Activated CD4-positive, alpha-beta T cell treated with anti-CD3 and anti-CD28 coated beads, Interleukin-2, amount 10 ng/mL, durations not matched to agents 7 days and 5 days (primary cell): Measurements from ENCODE around the gene PCSK4. TPM values are rescaled to one million over a fixed set of nuclear protein-coding genes. Genes with fewer than 3 reads are reported as not detected.

Experiments
- CTCF ChIA-PET: fragments of 350-600 bp; sonication (Branson Sonifier 250); formaldehyde crosslinking; loops from one replicate; lab custom pipeline; 2021; ENCODE audit warnings: antibody characterized with exemption; lab: Charles Lee
- POLR2A ChIA-PET: fragments of 350-600 bp; sonication (Branson Sonifier 250); formaldehyde crosslinking; loops from one replicate; lab custom pipeline; 2021; ENCODE audit warnings: antibody characterized with exemption; lab: Charles Lee
- DNase-seq: peaks from one replicate; pipeline ENCODE4 v3.0.0-alpha.2; 2020
- H3K27ac Mint-ChIP-seq: one replicate; pipeline ENCODE4 v1.8.0; 2021; ENCODE audit warnings: mild to moderate bottlenecking, moderate library complexity, mixed read lengths
- H3K27me3 Mint-ChIP-seq: one replicate; pipeline ENCODE4 v1.8.0; 2021; ENCODE audit warnings: mixed read lengths
- H3K36me3 Mint-ChIP-seq: one replicate; pipeline ENCODE4 v1.8.0; 2021; ENCODE audit warnings: low read depth, mixed read lengths
- H3K4me1 Mint-ChIP-seq: one replicate; pipeline ENCODE4 v1.8.0; 2021; ENCODE audit warnings: mixed read lengths
- H3K4me3 Mint-ChIP-seq: one replicate; pipeline ENCODE4 v1.8.0; 2021; ENCODE audit warnings: mild to moderate bottlenecking, moderate library complexity, mixed read lengths
- H3K9me3 Mint-ChIP-seq: one replicate; pipeline ENCODE4 v1.8.0; 2021; ENCODE audit warnings: mixed read lengths
- total RNA-seq, 2 experiments: library from RNA; stranded (reverse); gene quantifications; one replicate each; pipeline ENCODE4 v1.2.3, GENCODE V29; 2021

The PCSK4 gene
- total RNA-seq, 2 experiments from 2014 or later: 3.8 to 4.4 TPM

GRCh38 chr19:1473085-1473851, 16.9 kb downstream of the PCSK4 start:
- no peaks in the 10 kb centered on the region for H3K9me3 Mint-ChIP-seq
- H3K4me1 Mint-ChIP-seq: peaks cover 26% of the 10 kb centered on the region
- peaks cover 12% of the 10 kb centered on the region for H3K27me3 Mint-ChIP-seq
- POLR2A ChIA-PET: no interaction called here
- no peak for DNase-seq
- no peak overlapping the region for H3K27ac Mint-ChIP-seq
- no peak overlapping the region for H3K4me3 Mint-ChIP-seq
- CTCF ChIA-PET: interaction anchor here (0.8 to 1.7 kb wide), 2 partner anchors 17 to 273 kb away, joined by 3 read pairs; no protein-coding TSS in a partner anchor
- H3K36me3 Mint-ChIP-seq: no peaks in the 10 kb centered on the region

- POLR2A ChIA-PET: no interaction called here
- DNase-seq: no peak
These were observed 17.7 kb downstream of the PCSK4 start for GRCh38 chr19:1472231-1473084.

GRCh38 chr19:1471515-1472160, 18.5 kb downstream of the PCSK4 start:
- H3K9me3 Mint-ChIP-seq: no peaks in the 10 kb centered on the region
- DNase-seq: no peak
- ChIA-PET POLR2A (no interaction called here), CTCF (interaction anchor here (1.3 to 1.7 kb wide), 4 partner anchors 13 to 275 kb away, joined by 3 to 6 read pairs (median 4); partner anchors contain the start of gene REEP6)
- peaks cover 13% of the 10 kb centered on the region for H3K27me3 Mint-ChIP-seq
- H3K27ac Mint-ChIP-seq: no peak overlapping the region
- peaks cover 15% of the 10 kb centered on the region for H3K4me1 Mint-ChIP-seq
- peak overlapping the region; percentile 27 for H3K4me3 Mint-ChIP-seq
- H3K36me3 Mint-ChIP-seq: no peaks in the 10 kb centered on the region

More at GRCh38 chr19:1472231-1473084, 17.7 kb downstream of the PCSK4 start:
- Mint-ChIP-seq H3K9me3 (no peaks in the 10 kb centered on the region), H3K4me3 (no peak overlapping the region), H3K27ac (no peak overlapping the region), H3K4me1 (peaks cover 19% of the 10 kb centered on the region), H3K36me3 (no peaks in the 10 kb centered on the region), H3K27me3 (peaks cover 12% of the 10 kb centered on the region)
- CTCF ChIA-PET: interaction anchor here (1.3 to 1.7 kb wide), 3 partner anchors 14 to 274 kb away, joined by 3 to 4 read pairs (median 3); partner anchors contain the start of gene REEP6

- H3K4me3 Mint-ChIP-seq: peak overlapping the region; percentile 27
- POLR2A ChIA-PET: no interaction called here
These were observed 19.1 kb downstream of the PCSK4 start for GRCh38 chr19:1471010-1471514.

GRCh38 chr19:1470305-1471009, 19.7 kb downstream of the PCSK4 start:
- CTCF ChIA-PET: interaction anchor here (1.5 kb wide), 1 partner anchor 15 kb away, joined by 6 read pairs; no protein-coding TSS in a partner anchor

More at GRCh38 chr19:1471010-1471514, 19.1 kb downstream of the PCSK4 start:
- CTCF ChIA-PET: interaction anchor here (1.3 to 1.5 kb wide), 3 partner anchors 13 to 20 kb away, joined by 3 to 6 read pairs (median 4); partner anchors contain the start of gene REEP6
- Mint-ChIP-seq H3K9me3 (no peaks in the 10 kb centered on the region), H3K27me3 (peaks cover 14% of the 10 kb centered on the region), H3K27ac (no peak overlapping the region), H3K4me1 (peaks cover 13% of the 10 kb centered on the region), H3K36me3 (no peaks in the 10 kb centered on the region)
- no peak for DNase-seq

GRCh38 chr19:1470055-1470304, 20.2 kb downstream of the PCSK4 start:
- no peak for DNase-seq
- peaks cover 14% of the 10 kb centered on the region for H3K27me3 Mint-ChIP-seq
- ChIA-PET POLR2A (no interaction called here), CTCF (no interaction called here)
- peak overlapping the region; percentile 68 for H3K27ac Mint-ChIP-seq
- H3K36me3 Mint-ChIP-seq: no peaks in the 10 kb centered on the region
- no peaks in the 10 kb centered on the region for H3K9me3 Mint-ChIP-seq
- peaks cover 13% of the 10 kb centered on the region for H3K4me1 Mint-ChIP-seq
- peak overlapping the region; percentile 44 for H3K4me3 Mint-ChIP-seq

More at GRCh38 chr19:1470305-1471009, 19.7 kb downstream of the PCSK4 start:
- peaks cover 13% of the 10 kb centered on the region for H3K4me1 Mint-ChIP-seq
- peak overlapping the region; percentile 44 for H3K4me3 Mint-ChIP-seq
- H3K9me3 Mint-ChIP-seq: no peaks in the 10 kb centered on the region
- peak overlapping the region; percentile 68 for H3K27ac Mint-ChIP-seq
- POLR2A ChIA-PET: no interaction called here
- peak; percentile 77 for DNase-seq
- H3K27me3 Mint-ChIP-seq: peaks cover 14% of the 10 kb centered on the region
- H3K36me3 Mint-ChIP-seq: no peaks in the 10 kb centered on the region

- H3K27ac Mint-ChIP-seq: no peak overlapping the region
- H3K4me1 Mint-ChIP-seq: peaks cover 13% of the 10 kb centered on the region
- ChIA-PET POLR2A (interaction anchor here (0.6 to 1.0 kb wide), 2 partner anchors 12 to 141 kb away, joined by 3 to 4 read pairs; no protein-coding TSS in a partner anchor), CTCF (interaction anchor here (0.9 to 1.4 kb wide), 3 partner anchors 8 to 22 kb away, joined by 3 to 4 read pairs (median 3); partner anchors contain the start of gene REEP6)
- no peaks in the 10 kb centered on the region for H3K9me3 Mint-ChIP-seq
- no peak for DNase-seq
- no peak overlapping the region for H3K4me3 Mint-ChIP-seq
- H3K36me3 Mint-ChIP-seq: no peaks in the 10 kb centered on the region
- H3K27me3 Mint-ChIP-seq: peaks cover 14% of the 10 kb centered on the region
These were observed 20.7 kb downstream of the PCSK4 start for GRCh38 chr19:1469255-1470054.

- Mint-ChIP-seq H3K9me3 (no peaks in the 10 kb centered on the region), H3K4me3 (no peak overlapping the region), H3K36me3 (no peaks in the 10 kb centered on the region), H3K4me1 (peaks cover 13% of the 10 kb centered on the region), H3K27ac (no peak overlapping the region), H3K27me3 (peaks cover 14% of the 10 kb centered on the region)
- ChIA-PET CTCF (interaction anchor here (0.9 to 1.8 kb wide), 4 partner anchors 9 to 25 kb away, joined by 3 to 4 read pairs (median 4); partner anchors contain the start of gene REEP6), POLR2A (interaction anchor here (0.6 to 1.0 kb wide), 2 partner anchors 11 to 140 kb away, joined by 3 to 4 read pairs; no protein-coding TSS in a partner anchor)
- no peak for DNase-seq
These were observed 21.3 kb downstream of the PCSK4 start for GRCh38 chr19:1468821-1469254.

- CTCF ChIA-PET: interaction anchor here (0.9 to 1.8 kb wide), 4 partner anchors 9 to 24 kb away, joined by 3 to 4 read pairs (median 4); partner anchors contain the start of gene REEP6
- POLR2A ChIA-PET: interaction anchor here (1.0 kb wide), 1 partner anchor 11 kb away, joined by 3 read pairs; no protein-coding TSS in a partner anchor
- H3K4me3 Mint-ChIP-seq: no peak overlapping the region
These were observed 21.8 kb downstream of the PCSK4 start for GRCh38 chr19:1468274-1468820.

GRCh38 chr19:1467490-1468273, 22.5 kb downstream of the PCSK4 start:
- CTCF ChIA-PET: interaction anchor here (0.6 to 1.8 kb wide), 3 partner anchors 10 to 23 kb away, joined by 3 to 4 read pairs (median 3); no protein-coding TSS in a partner anchor
- Mint-ChIP-seq H3K4me3 (no peak overlapping the region), H3K4me1 (peaks cover 10% of the 10 kb centered on the region), H3K9me3 (no peaks in the 10 kb centered on the region), H3K27me3 (peaks cover 11% of the 10 kb centered on the region), H3K27ac (no peak overlapping the region), H3K36me3 (no peaks in the 10 kb centered on the region)
- DNase-seq: no peak
- POLR2A ChIA-PET: no interaction called here

More at GRCh38 chr19:1468274-1468820, 21.8 kb downstream of the PCSK4 start:
- Mint-ChIP-seq H3K27me3 (peaks cover 14% of the 10 kb centered on the region), H3K9me3 (no peaks in the 10 kb centered on the region), H3K27ac (no peak overlapping the region), H3K4me1 (peaks cover 13% of the 10 kb centered on the region), H3K36me3 (no peaks in the 10 kb centered on the region)
- DNase-seq: no peak
